ENCODE data around the gene PGA5. TPM values are rescaled to one million over a fixed set of nuclear protein-coding genes. Genes with fewer than 3 reads are reported as not detected.

PGA5 gene
- total RNA-seq, 1 donor from 2014 or later: not detected

DNA sequence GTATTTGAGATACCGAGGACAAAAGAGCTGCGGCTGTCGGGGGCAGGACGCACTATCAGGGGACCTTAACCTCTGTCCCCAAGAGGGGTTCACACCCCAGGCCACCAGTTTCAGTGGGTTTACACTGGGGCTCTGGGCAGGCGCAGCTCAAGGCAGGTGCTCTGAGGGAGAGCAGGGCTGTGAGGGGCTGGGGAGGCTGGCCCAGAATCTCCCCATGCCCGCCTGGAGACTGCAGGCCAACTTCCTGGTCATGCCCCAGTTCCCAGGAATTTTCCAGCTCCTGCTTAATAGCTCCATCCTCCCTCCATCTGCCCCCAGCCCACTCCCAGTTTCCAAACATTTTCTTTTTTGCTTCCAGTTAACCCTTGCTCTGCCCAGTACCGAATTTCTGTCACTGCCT is 45.3 kb upstream of the PGA5 start:
- Histone ChIP-seq H3K27ac (no peak overlapping the region), H3K9me3 (ENCODE audit: low read depth) (no peaks in the 10 kb centered on the region), H3K4me1 (no peaks in the 10 kb centered on the region), H2AFZ (replicated peaks) (no peak overlapping the region), H3F3A (ENCODE audit: low read depth) (no peaks in the 10 kb centered on the region), H3K36me3 (no peaks in the 10 kb centered on the region), H4K20me1 (ENCODE audit: low read depth) (no peaks in the 10 kb centered on the region), H3K27me3 (no peaks in the 10 kb centered on the region), H3K79me2 (ENCODE audit: low read depth) (no peaks in the 10 kb centered on the region), H3K4me2 (no peak overlapping the region), H3K4me3 (no peak overlapping the region), H3K9ac (no peak overlapping the region)
- H3K27ac Mint-ChIP-seq: peak overlapping the region; percentile 30
- peaks cover 3% of the 10 kb centered on the region for H3K9me3 Mint-ChIP-seq
- H3K36me3 Mint-ChIP-seq: no peaks in the 10 kb centered on the region
- H3K27me3 Mint-ChIP-seq (ENCODE audit: insufficient read depth, low read depth): peaks cover 7% of the 10 kb centered on the region
- no peak overlapping the region for H3K4me3 Mint-ChIP-seq
- H3K4me1 Mint-ChIP-seq: peaks cover 5% of the 10 kb centered on the region
- TF ChIP-seq EZH2phosphoT487 (IDR thresholded peaks at IDR 0.05) (no peak), EZH2 (IDR thresholded peaks at IDR 0.05) (no peak)
- TF ChIP-seq, protein P1, sequence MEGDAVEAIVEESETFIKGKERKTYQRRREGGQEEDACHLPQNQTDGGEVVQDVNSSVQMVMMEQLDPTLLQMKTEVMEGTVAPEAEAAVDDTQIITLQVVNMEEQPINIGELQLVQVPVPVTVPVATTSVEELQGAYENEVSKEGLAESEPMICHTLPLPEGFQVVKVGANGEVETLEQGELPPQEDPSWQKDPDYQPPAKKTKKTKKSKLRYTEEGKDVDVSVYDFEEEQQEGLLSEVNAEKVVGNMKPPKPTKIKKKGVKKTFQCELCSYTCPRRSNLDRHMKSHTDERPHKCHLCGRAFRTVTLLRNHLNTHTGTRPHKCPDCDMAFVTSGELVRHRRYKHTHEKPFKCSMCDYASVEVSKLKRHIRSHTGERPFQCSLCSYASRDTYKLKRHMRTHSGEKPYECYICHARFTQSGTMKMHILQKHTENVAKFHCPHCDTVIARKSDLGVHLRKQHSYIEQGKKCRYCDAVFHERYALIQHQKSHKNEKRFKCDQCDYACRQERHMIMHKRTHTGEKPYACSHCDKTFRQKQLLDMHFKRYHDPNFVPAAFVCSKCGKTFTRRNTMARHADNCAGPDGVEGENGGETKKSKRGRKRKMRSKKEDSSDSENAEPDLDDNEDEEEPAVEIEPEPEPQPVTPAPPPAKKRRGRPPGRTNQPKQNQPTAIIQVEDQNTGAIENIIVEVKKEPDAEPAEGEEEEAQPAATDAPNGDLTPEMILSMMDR (IDR thresholded peaks at IDR 0.05): no peak
- no peak for DNase-seq (ENCODE audit: low spot score)

DNA sequence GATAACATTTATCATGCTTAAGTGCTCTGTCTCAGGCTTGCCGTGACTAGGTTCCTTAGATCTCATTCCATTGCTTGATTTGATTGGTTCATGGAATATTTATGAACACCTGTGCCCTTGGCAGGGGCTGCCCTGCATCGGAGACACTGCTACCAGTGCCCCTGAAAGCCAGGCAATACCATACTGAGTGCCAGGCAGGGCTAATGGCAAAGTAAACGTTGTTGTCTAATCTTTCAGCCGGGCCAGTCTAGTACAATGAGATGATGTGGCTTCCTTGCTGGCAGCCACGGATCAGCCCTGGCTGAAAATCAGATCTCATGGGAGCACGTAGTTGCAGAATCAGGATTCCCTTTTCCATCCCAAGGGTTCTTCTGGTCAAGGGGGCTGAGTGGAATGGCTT is 42.6 kb upstream of the PGA5 start:
- peaks cover 15% of the 10 kb centered on the region for H3K27me3 Mint-ChIP-seq (ENCODE audit: insufficient read depth, low read depth)
- no peaks in the 10 kb centered on the region for H3K79me2 ChIP-seq (ENCODE audit: low read depth)
- no peaks in the 10 kb centered on the region for H4K20me1 ChIP-seq (ENCODE audit: low read depth)
- H3K36me3 ChIP-seq: no peaks in the 10 kb centered on the region
- peaks cover 3% of the 10 kb centered on the region for H3K4me1 ChIP-seq
- peaks cover 3% of the 10 kb centered on the region for H3K9me3 Mint-ChIP-seq
- H3K4me3 ChIP-seq: no peak overlapping the region
- no peaks in the 10 kb centered on the region for H3K9me3 ChIP-seq (ENCODE audit: low read depth)
- no peaks in the 10 kb centered on the region for H3F3A ChIP-seq (ENCODE audit: low read depth)
- DNase-seq (ENCODE audit: low spot score): no peak
- H3K4me2 ChIP-seq: no peak overlapping the region
- no peak for TF ChIP-seq EZH2phosphoT487 (IDR thresholded peaks at IDR 0.05)
- TF ChIP-seq EZH2 (IDR thresholded peaks at IDR 0.05): no peak
- TF ChIP-seq, protein P1 (IDR thresholded peaks at IDR 0.05): no peak
- no peaks in the 10 kb centered on the region for H3K36me3 Mint-ChIP-seq
- H3K27me3 ChIP-seq: no peaks in the 10 kb centered on the region
- no peak overlapping the region for H3K27ac Mint-ChIP-seq
- no peak overlapping the region for H3K9ac ChIP-seq
- H3K4me1 Mint-ChIP-seq: peaks cover 10% of the 10 kb centered on the region
- H3K27ac ChIP-seq: no peak overlapping the region
- no peak overlapping the region for H2AFZ ChIP-seq (replicated peaks)
- H3K4me3 Mint-ChIP-seq: no peak overlapping the region

DNA sequence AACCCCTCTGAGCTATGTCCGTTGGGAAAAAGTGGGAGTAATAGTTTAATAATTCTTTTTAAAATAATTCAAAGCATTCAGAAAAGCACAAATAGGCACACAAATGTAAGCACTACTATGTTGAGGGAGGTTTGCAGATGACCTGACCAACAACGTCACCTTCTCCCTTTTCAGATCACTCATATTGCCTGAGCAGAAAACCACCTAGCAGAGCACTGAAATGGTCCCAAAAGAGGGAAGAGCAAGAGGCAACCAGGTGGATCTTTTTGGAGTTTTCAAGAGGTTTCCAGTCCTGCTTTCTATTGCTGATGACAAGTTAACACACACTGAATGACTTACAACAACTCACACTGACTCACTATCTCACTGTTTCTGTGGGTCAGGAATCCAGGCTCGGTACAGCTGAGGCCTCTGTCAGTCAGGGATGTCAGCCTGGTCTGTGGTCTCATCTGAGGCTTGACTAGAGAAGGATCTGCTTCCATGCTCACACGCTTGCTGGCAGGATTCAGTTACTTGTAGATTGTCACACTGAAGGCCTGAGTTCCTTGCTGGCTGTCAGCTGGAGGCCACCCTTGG is 41.9 kb upstream of the PGA5 start:
- Histone ChIP-seq H4K20me1 (ENCODE audit: low read depth) (no peaks in the 10 kb centered on the region), H3K4me1 (peaks cover 3% of the 10 kb centered on the region), H3K36me3 (no peaks in the 10 kb centered on the region), H3K27me3 (no peaks in the 10 kb centered on the region), H3K27ac (no peak overlapping the region), H2AFZ (replicated peaks) (no peak overlapping the region), H3K4me3 (no peak overlapping the region), H3K79me2 (ENCODE audit: low read depth) (no peaks in the 10 kb centered on the region), H3K9ac (no peak overlapping the region), H3K9me3 (ENCODE audit: low read depth) (no peaks in the 10 kb centered on the region), H3K4me2 (no peak overlapping the region), H3F3A (ENCODE audit: low read depth) (no peaks in the 10 kb centered on the region)
- Mint-ChIP-seq H3K27ac (no peak overlapping the region), H3K9me3 (peaks cover 3% of the 10 kb centered on the region), H3K27me3 (ENCODE audit: insufficient read depth, low read depth) (peaks cover 15% of the 10 kb centered on the region), H3K4me3 (no peak overlapping the region), H3K4me1 (peaks cover 10% of the 10 kb centered on the region), H3K36me3 (no peaks in the 10 kb centered on the region)
- DNase-seq (ENCODE audit: low spot score): no peak
- TF ChIP-seq EZH2 (IDR thresholded peaks at IDR 0.05): no peak
- TF ChIP-seq EZH2phosphoT487 (IDR thresholded peaks at IDR 0.05): no peak
- TF ChIP-seq, protein P1 (IDR thresholded peaks at IDR 0.05): no peak
